ENCODE measurements around the gene AQP1. TPM values are rescaled to one million over a fixed set of nuclear protein-coding genes. Genes with fewer than 3 reads are reported as not detected.

Gene AQP1
- total and polyA plus RNA-seq, 7 donors = 75.0 to 229 (median 97.8) TPM

- no peak for DNase-seq
- TF ChIP-seq CTCF (IDR thresholded peaks at IDR 0.05) = no peak
- H3K4me3 ChIP-seq = no peak overlapping the region
- H3K36me3 ChIP-seq (ENCODE audit: insufficient read depth in 1 of 2, low read depth in 1 of 2) = no peaks in the 10 kb centered on the region
- WGBS, 3 donors = 31 to 32% (median 31%) methylated on average over 15 of the region's 15 CpGs
- peak in 1 of 4 donors; percentile 7 for ATAC-seq
- peaks cover 0 to 6% (median 3%) of the 10 kb centered on the region in 3 donors for H3K27me3 ChIP-seq (ENCODE audit: insufficient read depth in 3 of 3, low read length in 2 of 3)
- no peaks in the 10 kb centered on the region for H3K4me1 ChIP-seq
- intact Hi-C loops (cut with DNase I) = no loop called here
- no peaks in the 10 kb centered on the region for H3K9me3 ChIP-seq
- H3K27ac ChIP-seq = no peak overlapping the region
These were observed 60.3 kb downstream of the AQP1 start for GRCh38 chr7:30971840-30972563.

GRCh38 chr7:30973292-30973691, 61.6 kb downstream of the AQP1 start:
- DNase-seq (no peak), ATAC-seq (no peak)
- TF ChIP-seq CTCF (IDR thresholded peaks at IDR 0.05) = no peak
- intact Hi-C loops (cut with DNase I) = no loop called here
- Histone ChIP-seq H3K4me1 (no peaks in the 10 kb centered on the region), H3K27ac (no peak overlapping the region), H3K4me3 (no peak overlapping the region), H3K36me3 (ENCODE audit: insufficient read depth in 1 of 2, low read depth in 1 of 2) (no peaks in the 10 kb centered on the region), H3K27me3 (ENCODE audit: insufficient read depth in 3 of 3, low read length in 2 of 3) (peaks cover 0 to 6% (median 3%) of the 10 kb centered on the region in 3 donors), H3K9me3 (no peaks in the 10 kb centered on the region)
- 76 to 82% (median 80%) methylated on average over 3 of the region's 3 CpGs for WGBS, 3 donors

GRCh38 chr7:30973791-30974604, 62.3 kb downstream of the AQP1 start:
- Histone ChIP-seq H3K27me3 (ENCODE audit: insufficient read depth in 3 of 3, low read length in 2 of 3) (peaks cover 0 to 6% (median 3%) of the 10 kb centered on the region in 3 donors), H3K27ac (no peak overlapping the region), H3K4me3 (no peak overlapping the region), H3K4me1 (no peaks in the 10 kb centered on the region), H3K36me3 (ENCODE audit: insufficient read depth in 1 of 2, low read depth in 1 of 2) (no peaks in the 10 kb centered on the region), H3K9me3 (no peaks in the 10 kb centered on the region)
- no peak for TF ChIP-seq CTCF (IDR thresholded peaks at IDR 0.05)
- WGBS, 3 donors = 95% methylated on average over 18 of the region's 18 CpGs
- intact Hi-C loops (cut with DNase I) = loop anchor here in 1 of 2 donors (2.0 kb wide), 1 partner anchor 173 kb away; no protein-coding TSS in a partner anchor
- DNase-seq (no peak), ATAC-seq (no peak)

DNA sequence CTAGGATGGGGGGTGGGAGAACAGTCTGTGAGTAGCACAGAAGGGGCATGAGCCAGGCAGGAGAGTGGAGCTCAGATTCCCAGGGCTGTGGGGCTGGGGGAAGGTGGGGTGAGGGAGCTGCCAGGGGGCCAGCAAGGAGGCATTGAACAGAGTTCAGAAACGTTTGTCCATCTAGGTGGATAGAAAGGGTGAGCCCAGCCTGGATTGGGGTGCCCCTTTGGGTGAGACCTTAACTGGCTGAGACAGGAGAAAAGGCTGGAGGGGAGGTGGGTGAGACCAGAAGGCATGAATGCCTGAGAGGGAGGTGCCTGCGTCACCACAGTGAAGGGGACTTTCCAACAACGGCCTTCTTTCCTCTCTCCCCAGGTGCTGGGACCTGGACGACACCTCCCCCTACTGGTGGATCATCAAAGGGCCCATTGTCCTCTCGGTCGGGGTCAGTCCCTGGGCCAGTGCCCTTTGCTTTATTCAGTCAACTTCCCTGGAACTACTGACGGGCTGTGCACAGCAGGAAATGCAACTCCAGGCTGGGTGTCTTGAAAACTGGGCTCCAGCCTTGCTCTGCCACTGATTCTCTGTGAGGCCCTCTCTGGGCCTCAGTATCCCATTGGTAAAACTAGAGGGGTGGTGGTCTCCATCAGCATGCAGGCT, 63.1 kb downstream of the AQP1 start:
- ATAC-seq = peak; percentile 73 to 81 (median 74)
- peak in 1 of 2 donors; percentile 46 for DNase-seq
- TF ChIP-seq CTCF (IDR thresholded peaks at IDR 0.05) = peak; percentile 60
- peaks cover 0 to 6% (median 3%) of the 10 kb centered on the region in 3 donors for H3K27me3 ChIP-seq (ENCODE audit: insufficient read depth in 3 of 3, low read length in 2 of 3)
- H3K9me3 ChIP-seq = no peaks in the 10 kb centered on the region
- H3K36me3 ChIP-seq (ENCODE audit: insufficient read depth in 1 of 2, low read depth in 1 of 2) = no peaks in the 10 kb centered on the region
- no peak overlapping the region for H3K27ac ChIP-seq
- 18 to 33% (median 20%) methylated on average over 7 of the region's 7 CpGs for WGBS, 3 donors
- H3K4me1 ChIP-seq = no peaks in the 10 kb centered on the region
- H3K4me3 ChIP-seq = no peak overlapping the region
- intact Hi-C loops (cut with DNase I) = loop anchor here (2.0 to 5.0 kb wide), 2 partner anchors 172 to 174 kb away; no protein-coding TSS in a partner anchor

Other genes with a start within 250 kb of the AQP1 start
- 1 to 10 TPM in 1 of 4 donors, under 1 TPM in 3; 0.34 to 1.3 (median 0.42) TPM for gene CRHR2, start 229.4 kb upstream of the AQP1 start, total RNA-seq
- under 1 TPM; 0.09 to 0.34 (median 0.30) TPM for gene CRHR2, start 229.4 kb upstream of the AQP1 start, polyA plus RNA-seq
- gene INMT, start 159.7 kb upstream of the AQP1 start, total RNA-seq = 10 to 100 TPM in 2 of 4 donors, 1 to 10 TPM in 2; 2.3 to 32.0 (median 9.0) TPM
- gene INMT, start 159.7 kb upstream of the AQP1 start, polyA plus RNA-seq = 1 to 10 TPM; 2.4 to 4.6 (median 2.4) TPM
- 1 to 10 TPM; 1.3 to 3.5 (median 2.0) TPM for gene MINDY4, start 140.4 kb upstream of the AQP1 start, total RNA-seq
- gene MINDY4, start 140.4 kb upstream of the AQP1 start, polyA plus RNA-seq = 1 to 10 TPM in 2 of 3 donors, under 1 TPM in 1; 0.86 to 3.3 (median 1.1) TPM
- gene GHRHR, start 52.1 kb downstream of the AQP1 start, total RNA-seq = not detected
- under 1 TPM in 2 of 3 donors, not detected in 1; 0.03 to 0.16 TPM for gene GHRHR, start 52.1 kb downstream of the AQP1 start, polyA plus RNA-seq
- gene ADCYAP1R1, start 140.5 kb downstream of the AQP1 start, total RNA-seq = 1 to 10 TPM in 3 of 4 donors, under 1 TPM in 1; 0.79 to 6.6 (median 1.8) TPM
- 1 to 10 TPM in 1 of 3 donors, under 1 TPM in 2; 0.40 to 1.2 (median 0.69) TPM for gene ADCYAP1R1, start 140.5 kb downstream of the AQP1 start, polyA plus RNA-seq